GM18505 (cell line): ENCODE data around the gene TNFRSF14.
A peak's percentile ranks its signal among the peaks of the same experiment; 100 is the strongest.
"Not testable (repeated sequence)": the region's sequence is repeated elsewhere in the genome, so short reads cannot be mapped to it uniquely, and the experiment has no call there.

ENCODE experiments used
- ATAC-seq: cut with Tn5 transposase; IDR thresholded peaks from one replicate; pipeline ENCODE4 v1.9.1; 2021; ENCODE audit not compliant: unreplicated experiment
- POLR2A ChIP-seq: IDR thresholded peaks from 4 replicates; pipeline ENCODE4 v1.6.1; 2011; ENCODE audit warnings: borderline replicate concordance; ENCODE audit not compliant: insufficient read depth, insufficient read length; ENCODE audit errors: extremely low read depth

The TNFRSF14 gene

DNA sequence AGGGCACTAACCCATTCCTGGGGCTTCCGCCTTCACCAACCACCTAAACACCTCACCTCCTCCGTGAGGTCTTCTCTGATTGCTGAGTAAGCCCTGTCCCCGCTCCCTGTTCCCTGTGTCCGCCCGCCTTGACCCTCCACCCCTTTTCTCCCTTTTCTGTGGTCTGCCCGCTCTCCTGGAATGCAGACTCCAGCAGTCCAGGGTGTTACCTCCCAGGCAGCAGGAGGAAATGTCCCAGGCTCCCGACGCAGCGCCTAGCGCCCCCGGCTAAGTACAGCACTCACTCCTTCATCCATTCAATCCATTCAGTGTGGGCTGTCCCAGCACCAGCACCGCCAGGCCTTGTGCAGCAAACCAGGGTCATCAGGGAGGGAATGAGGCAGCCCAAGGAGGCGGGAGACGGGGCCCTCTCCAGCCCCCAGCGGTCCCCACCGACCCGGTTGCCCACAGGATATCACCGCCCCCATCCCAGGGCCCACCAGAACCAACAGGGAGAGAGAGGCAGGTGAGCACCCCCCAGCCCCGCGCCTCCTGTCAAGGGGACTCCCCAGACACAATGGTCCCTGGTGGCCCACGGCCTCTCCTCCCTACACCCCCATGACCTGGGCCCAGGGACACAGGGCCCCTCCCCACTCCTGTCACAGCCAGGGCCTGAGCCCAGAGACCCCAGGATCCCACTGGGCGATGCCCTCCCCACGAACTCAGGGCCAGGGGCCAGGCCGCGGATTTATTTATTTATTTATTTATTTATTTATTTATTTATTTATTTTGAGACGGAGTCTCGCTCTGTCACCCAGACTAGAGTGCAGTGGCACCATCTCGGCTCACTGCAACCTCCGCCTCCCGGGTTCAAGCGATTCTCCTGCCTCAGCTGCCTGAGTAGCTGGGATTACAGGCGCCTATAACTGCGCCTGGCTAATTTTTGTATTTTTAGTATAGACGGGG, 10.2 kb downstream of the TNFRSF14 start:
- no peak for ATAC-seq
- TF ChIP-seq POLR2A = no peak

DNA sequence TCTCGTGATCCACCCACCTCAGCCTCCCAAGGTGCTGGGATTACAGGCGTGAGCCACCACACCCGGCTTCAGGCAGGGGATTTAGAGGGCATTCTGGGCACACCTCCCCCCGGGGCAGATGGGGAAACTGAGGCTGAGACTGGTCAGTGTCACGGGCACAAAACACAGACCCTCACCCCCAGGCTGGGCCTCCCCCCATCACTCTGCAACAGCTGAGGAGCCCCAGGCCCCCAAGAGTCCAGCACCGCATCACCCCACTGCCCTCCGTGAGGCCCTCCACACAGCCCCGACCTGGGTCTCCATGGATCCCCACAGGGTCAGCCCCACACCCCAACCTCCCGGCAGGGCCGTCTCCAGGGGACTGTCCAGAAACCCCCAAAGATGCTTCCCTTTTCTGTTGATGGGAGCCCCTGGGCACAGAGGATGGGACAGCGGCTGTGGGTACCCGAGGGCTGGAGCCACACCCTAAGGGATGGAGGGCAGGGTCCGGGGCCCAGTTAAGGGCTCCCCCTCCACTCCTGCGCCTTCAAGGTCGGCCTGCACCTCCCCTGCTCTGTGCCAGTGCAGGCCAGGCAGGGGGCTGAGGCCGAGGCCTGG, 11.0 kb downstream of the TNFRSF14 start:
- ATAC-seq = no peak
- TF ChIP-seq POLR2A = no peak

- ATAC-seq = not testable (repeated sequence)
Measured at GRCh38 chr1:2568187-2568816, 12.1 kb downstream of the TNFRSF14 start.

DNA sequence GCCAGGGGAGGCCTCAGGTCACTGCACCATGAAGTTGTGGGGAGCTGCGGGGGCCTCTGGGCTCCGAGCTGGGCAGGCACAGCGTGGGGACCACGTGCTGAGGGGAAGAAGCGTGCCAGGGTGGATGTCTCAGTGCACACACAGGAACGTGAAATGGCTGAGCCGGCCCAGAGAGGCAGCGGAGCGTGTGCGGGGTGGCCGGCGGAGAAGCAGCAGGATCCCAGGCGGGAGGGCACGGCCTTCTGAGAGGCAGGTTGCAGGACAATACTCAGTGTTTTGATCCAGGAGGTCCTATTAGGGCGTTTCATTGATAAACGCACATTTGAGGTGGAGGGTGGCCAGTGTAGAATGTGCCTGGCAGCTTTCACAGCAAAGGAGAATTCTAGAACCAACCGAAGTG, 12.9 kb downstream of the TNFRSF14 start:
- no peak for ATAC-seq
- TF ChIP-seq POLR2A = no peak

- ATAC-seq = not testable (repeated sequence)
Measured at GRCh38 chr1:2569703-2570102, 13.5 kb downstream of the TNFRSF14 start.

GRCh38 chr1:2570332-2570731, 14.2 kb downstream of the TNFRSF14 start:
- TF ChIP-seq POLR2A = no peak
- no peak for ATAC-seq

GRCh38 chr1:2571348-2571747, 15.2 kb downstream of the TNFRSF14 start:
- TF ChIP-seq POLR2A = no peak
- ATAC-seq = no peak

- ATAC-seq = no peak
- TF ChIP-seq POLR2A = no peak
Measured at GRCh38 chr1:2573250-2573920, 17.2 kb downstream of the TNFRSF14 start.

GRCh38 chr1:2574350-2574749, 18.2 kb downstream of the TNFRSF14 start:
- ATAC-seq = no peak
- no peak for TF ChIP-seq POLR2A

- ATAC-seq = peak; percentile 5
- TF ChIP-seq POLR2A = no peak
Measured at GRCh38 chr1:2575801-2576663, 19.9 kb downstream of the TNFRSF14 start.

DNA sequence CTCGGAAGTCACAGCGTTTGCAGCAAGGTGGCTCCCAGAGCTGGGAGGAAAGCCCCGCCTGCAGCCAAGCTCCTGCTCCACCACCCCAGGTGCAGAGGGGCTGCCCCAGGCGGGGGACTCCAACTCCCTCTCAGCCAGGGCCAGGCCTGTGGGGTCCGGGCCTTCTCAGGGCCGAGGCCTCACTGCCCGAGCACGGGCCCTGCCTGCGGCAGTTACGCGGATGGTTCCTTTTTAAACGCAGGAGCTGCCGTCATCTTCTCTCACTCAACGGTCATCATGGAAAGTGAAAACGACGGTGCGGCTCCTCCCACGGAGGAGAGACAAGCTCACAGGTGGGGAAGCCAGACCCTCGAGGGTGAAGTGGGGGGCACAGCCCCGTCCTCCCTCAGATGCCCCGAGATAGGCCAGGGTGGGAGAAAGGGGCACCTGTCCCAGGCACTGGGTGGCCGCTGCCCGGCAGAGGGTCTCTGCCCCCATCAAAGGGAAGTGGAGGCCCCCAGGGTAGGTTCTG, 21.4 kb downstream of the TNFRSF14 start:
- ATAC-seq = peak; percentile 35

DNA sequence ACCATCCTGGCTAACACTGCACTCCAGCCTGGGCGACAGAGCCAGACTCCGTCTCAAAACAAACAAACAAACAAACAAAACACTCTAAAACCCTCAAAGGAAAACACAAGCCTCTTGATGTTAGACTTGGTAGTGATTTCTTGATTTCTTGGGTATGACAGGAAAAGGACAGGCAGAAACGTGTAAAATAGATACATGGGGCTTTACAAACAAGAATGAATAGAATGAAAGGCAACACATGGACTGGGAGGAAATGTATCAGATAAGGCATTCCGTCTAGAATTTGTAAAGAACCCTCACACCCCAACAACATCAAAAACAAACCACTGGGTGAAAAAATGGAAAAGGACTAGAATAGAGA, 22.6 kb downstream of the TNFRSF14 start:
- no peak for TF ChIP-seq POLR2A
- no peak for ATAC-seq

More for the DNA sequence above, 21.4 kb downstream of the TNFRSF14 start:
- TF ChIP-seq POLR2A = peak; percentile 67
